GM20431 (cell line): ENCODE results near the gene HSFY2.
"Not testable (repeated sequence)": the region's sequence is repeated elsewhere in the genome, so short reads cannot be mapped to it uniquely, and the experiment has no call there.

Source experiments
- in situ Hi-C: fragments of 300-500 bp; cut with MseI, MboI; formaldehyde crosslinking; loops from one replicate; pipeline ENCODE4 v1.15.0; 2020; ENCODE audit warnings: low sequenced_read_pairs; ENCODE audit not compliant: unreplicated experiment

Gene HSFY2

GRCh38 chrY:18773635-18774034 is at the start of gene HSFY2:
Gene HSFY2, minus strand, starts transcription at chrY:18773735. Its CDS starts 117 bp downstream, at chrY:18773618.
- in situ Hi-C loops = not testable (repeated sequence)

DNA sequence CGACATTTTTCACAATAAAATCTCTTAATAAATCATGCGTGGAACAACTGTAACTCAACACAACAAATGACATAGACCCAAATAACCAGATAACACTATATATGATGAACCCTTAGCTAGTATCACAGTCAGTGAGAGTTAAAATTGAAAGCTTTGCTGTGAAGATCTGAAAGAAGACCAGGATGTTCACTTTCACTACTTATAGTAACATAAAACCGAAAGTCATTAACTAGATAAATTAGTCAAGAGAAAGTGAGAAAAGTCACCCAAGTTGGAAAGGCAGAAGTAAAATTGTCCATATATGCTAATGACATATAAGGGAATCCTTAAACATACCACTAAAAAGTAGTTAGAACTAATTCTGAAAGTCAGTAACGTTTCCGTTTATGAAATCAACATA is 42.2 kb upstream of the HSFY2 start:
- in situ Hi-C loops = not testable (repeated sequence)

GRCh38 chrY:18788757-18789406 is 15.3 kb upstream of the HSFY2 start:
- in situ Hi-C loops = not testable (repeated sequence)

GRCh38 chrY:18754077-18754476 is 19.5 kb downstream of the HSFY2 start:
- in situ Hi-C loops = not testable (repeated sequence)

GRCh38 chrY:18753133-18753815 is 20.3 kb downstream of the HSFY2 start:
- in situ Hi-C loops = not testable (repeated sequence)

- in situ Hi-C loops = not testable (repeated sequence)
These were observed 49.8 kb downstream of the HSFY2 start for GRCh38 chrY:18723714-18724113.
